Stimulated activated CD4-positive, alpha-beta T cell treated with anti-CD3 and anti-CD28 coated beads, Interleukin-12 subunit alpha, Interleukin-12 subunit beta, amount 100 ng/mL, for 24 hours (primary cell): ENCODE measurements around the gene SPON2.
A peak's percentile ranks its signal among the peaks of the same experiment; 100 is the strongest.

Source experiments
- DNase-seq, 2 experiments: peaks; one replicate each; pipeline ENCODE4 v3.0.0-alpha.2; 2020; ENCODE audit warnings: low read depth in 2 of 2

Gene SPON2

DNA sequence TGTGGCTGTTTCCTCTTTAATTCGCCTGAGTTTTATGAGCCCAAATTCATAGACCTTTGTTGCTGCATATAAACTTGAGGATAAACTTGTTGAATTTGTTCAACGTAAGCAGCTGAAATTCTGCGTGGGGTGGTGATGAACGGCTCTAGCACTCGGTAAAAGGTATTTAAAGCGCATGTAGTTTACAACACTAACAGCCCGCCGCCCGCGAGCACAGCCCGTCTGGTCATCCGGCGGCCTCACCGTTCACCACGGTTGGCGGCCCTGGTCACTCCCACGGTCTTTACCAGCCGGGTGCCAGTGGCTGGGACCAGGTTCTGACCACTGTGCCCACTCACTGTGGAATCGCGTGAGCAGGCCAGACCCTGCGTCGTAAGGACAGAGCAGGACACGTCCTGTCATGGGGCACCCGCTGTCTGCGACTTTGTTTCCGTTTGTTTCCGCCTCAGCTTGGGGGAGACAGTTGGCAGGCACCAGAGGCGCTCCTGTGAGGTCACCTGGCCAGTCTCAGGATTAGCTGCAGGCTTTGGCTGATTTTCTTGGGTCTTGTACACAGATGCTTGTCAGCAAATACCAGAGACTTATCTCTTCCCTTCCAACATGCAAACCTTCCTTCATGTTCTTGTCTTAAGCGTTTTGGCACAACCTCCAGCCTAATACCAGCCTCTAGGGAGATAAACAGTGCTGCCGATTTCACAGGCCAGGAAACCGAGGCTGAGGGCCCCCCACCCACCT is 36.8 kb upstream of the SPON2 start:
- no peak for DNase-seq

DNA sequence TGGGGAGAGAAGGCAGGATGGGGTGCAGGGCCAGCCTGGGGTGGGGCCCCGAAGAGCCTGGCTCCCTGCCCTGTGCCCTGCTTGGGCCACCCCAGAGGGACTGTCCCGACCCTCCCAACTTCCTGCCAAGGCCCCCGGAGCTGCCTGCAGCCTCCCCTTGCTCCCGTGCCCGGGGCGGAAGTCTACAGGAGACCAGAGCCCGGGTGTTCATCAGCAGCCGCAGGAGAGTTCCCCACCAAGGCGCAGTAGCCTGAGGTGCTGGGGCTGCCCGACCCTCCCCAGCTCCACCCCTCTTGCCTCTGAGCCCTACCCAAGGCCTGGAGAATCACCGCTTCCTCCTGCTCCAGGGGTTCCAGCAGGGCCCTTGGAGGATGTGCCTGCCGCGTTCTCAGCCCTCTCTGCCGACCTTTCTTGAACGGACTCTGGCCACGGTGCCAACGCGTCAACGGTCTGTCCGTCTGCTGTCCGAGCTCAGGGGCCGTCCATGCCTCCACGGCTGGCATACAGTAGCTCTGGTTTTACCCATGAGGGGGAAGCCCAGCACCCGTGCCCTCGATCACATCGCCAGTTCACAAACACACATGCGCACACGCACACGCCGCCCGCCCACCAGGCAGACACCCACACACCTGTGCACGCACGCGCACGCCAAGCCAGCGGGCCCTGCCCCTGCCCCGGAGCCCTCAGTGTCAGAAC is 36.0 kb upstream of the SPON2 start:
- no peak for DNase-seq

DNA sequence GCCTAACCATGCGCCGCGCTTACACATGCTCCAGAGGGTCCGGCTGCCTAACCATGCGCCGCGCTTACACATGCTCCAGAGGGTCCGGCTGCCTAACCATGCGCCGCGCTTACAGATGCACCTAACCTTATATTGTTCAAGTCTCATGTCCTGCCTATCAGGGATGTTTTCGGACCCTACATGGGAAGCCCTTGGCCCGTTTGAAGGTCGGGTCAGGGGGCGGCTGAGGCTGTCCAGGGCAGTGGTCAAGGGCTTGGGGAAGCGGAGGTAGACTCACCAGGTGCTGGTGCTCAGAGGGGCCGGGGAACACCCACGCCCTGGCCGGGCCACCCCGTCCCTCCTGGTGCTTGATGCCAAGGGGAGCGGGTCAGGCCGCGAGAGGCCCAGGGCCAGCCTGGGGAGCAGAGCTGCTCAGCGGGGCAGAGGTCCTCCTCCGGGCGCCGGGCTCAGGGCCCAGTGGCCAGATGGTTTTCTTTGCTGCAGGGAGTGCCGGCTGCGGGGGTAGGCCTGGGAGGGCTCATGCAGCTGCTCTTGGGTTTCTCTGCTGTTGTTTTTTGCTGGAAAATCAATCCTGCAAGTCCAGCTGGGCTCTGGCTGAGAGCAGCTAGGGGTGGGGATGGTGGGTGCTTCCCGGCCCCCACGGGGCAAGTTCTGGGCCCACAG is 35.4 kb upstream of the SPON2 start:
- DNase-seq: no peak

DNA sequence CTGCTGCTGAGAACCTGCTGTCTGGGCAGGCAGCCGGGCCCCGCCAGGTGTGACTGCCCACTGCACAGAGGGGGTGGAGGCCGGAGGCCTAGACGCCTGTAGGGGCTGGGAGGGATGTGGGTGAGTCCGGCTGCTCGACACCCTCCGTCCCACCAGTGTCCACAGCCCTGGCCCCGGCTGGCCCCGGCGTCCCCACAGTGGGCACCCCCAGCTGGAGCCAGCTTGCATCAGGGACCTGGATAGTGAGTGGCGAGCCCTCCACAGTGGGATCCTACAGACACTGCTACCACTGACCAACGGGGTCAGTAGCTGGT is 34.7 kb upstream of the SPON2 start:
- DNase-seq: no peak

DNA sequence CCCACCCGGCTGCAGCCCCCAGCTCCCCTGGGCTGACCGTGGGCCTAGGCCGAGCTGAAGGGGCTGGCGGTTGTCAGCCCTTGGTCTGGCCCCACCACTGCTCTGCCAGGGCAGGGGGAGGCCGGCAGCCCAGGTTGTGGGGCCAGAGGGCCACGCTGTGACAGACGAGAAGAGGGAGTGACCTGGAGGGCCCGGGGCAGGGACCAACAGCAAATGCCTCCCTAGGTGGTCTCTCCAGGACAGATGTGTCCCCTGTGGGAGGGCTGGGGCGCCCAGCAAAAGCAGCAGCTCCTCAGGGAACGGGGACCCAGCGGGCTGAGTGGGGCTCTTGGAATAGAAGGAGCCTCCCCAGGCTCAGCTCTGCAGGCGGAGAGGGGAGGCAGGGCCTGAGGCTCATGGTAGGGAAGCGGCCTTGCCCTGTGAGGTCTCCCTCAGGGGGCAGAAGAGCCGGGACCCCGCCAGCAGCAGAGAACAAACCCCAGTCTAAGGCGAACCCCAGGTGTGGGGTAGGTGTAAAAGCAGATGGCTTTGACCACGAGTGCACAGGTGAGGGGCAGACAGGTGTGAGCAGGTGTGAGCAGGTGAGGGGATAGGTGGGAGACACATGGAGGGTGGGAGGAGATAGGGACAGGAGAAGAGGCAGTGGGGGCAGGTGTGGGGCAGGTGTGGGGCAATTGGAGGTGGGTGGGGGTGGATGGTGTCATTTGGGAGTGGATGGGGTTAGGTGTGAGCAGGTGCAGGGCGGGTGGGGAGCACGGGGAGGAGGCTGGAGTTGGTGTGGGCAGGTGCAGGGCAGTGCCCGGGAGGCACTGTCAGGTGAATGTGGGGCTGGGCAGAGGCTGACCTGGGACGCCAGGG is 34.1 kb upstream of the SPON2 start:
- DNase-seq: no peak

DNA sequence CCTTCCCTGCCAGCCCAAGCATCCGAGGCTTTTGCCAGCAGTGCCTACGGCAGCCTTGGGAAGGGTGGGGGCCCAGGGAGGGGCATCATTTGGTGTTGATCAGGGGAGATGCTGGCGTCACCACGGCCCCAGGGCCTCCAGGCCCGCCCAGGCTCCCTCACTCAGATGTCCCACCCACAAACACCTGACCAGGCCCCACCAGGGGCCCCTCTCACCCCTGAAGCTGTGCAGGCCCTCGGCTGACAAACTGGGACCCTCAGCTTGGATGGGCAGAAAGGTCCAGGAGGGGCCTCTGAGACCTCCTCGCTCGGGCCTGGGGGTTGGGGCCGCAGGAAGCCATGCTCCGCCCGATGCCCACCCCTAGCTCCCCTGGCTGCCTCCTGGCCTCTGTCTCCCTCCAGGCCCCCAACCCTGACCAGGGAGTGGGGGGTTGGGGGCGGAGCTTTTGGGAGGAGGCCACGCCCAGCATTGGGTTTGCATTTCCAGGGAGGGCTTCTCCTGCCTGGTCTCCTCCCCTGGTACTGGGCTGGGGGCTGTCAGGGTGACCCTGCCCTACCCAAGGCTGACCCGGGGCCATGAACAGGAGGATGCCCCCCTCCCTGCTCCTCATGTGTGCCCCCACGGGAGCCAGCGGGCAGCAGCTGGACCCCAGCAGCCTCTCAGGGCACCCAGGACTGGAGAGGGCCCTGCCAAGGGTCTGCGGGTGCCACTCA is 33.4 kb upstream of the SPON2 start:
- DNase-seq: no peak

DNA sequence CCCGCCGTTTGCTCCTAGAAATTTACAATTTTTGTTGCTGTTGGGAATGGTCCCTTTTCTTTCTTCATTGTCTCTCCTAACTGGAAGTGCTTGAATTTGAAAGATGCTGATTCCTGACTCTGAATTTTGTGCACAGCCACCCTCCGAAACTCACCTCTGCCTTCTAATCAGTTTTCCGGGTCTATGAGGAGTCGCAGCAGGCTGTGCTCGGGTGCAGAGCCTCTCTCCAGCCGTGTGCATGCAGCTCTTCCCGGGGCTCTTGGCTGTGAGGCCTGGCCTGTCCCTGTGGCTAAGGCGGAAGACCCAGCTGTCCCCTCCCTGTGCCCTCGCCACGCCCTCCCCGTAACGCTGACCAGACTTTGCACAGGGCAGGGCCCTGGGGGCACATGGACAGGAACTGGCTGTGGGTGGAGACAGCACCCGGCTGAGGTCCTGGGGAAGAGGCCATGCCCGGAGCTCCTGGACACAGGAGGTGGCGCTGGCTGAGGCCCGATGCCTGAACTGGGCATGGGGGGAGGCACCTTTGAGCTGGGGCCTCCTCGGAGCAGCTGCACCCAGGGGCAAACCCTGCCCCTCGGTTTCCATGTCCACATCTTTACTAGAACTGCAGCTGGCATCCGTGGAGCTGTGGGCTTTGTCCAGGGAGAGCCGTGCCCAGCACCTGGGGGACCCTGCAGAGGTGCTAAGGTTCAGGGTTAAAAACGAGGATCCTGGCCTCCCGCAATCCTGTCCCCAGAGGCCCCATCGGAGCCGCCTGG is 32.6 kb upstream of the SPON2 start:
- DNase-seq: no peak

DNA sequence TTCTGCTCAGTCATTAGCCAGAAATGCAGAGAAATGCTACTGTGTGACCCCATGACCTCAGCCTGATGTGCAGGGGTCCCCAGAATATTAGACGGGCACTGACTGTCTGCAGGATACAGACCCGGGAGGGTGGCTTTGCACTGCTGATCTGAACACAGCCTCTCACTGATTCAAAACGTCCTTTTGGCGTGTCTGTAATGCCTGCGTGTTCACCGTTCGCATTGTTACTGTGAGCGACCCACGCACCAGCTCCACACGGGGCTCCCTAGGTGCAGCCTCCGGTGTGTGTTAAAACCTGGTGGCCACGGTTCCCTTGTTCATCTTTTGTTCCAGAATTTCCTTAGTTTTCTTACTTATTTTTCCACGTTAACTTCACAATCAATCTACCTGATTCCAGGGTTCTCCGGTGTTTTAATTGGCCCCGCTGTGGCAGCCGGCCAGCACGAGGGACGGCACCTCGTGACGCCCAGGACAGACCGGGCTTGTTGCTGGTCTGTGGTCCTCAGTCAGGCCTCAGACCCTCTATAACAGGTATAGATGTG is 32.0 kb upstream of the SPON2 start:
- no peak for DNase-seq

DNA sequence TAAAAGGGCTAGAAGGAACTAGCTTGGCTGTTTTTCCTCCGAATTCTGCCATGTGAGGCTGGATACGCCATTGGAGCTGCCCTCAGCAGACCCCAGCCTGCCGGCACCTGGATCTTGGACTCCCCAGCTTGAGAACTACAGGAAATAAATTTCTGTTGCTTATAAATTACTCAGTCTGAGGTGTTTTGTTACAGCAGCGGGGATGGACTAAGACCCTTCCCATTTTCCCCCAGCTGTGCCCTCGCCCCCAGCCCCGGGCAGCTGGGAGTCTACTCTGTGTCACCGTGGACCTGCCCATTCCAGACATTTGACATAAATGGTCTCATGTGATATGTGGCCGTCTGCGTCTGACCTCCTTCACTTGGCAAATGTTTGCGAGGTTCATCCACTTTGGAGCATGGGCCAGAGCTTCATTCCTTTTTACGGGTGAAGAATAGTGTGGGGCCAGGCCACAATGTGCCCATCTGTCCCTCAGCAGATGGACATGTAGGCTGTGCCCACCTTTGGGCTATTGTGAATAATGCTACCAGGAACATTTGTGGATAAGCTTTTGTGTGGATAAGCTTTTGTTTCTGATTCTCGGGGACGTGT is 30.7 kb upstream of the SPON2 start:
- DNase-seq: no peak

DNA sequence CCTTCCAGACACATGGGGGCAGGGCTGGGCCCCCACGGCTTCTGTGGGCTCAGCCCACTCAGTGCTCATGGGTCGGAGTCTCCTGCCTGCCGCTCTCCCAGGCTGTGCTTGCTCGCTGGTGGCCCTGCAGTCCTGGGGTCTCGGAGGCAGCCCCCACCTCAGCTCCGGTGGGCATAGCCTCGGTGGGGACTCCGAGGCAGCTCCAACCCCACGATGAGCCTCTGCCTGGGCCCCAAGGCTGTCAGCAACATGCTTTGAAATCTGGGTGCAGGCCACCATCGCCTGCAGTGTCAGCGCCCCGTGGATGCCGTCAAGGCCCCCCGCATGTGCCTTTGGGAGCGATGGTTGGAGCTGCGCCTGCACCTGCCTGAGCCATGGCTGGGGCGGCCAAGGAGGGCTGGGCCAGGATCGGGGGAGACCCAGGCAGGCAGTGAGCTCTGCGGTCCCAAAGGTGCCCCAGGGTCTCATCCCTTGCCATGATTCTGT is 30.2 kb upstream of the SPON2 start:
- DNase-seq: no peak

DNA sequence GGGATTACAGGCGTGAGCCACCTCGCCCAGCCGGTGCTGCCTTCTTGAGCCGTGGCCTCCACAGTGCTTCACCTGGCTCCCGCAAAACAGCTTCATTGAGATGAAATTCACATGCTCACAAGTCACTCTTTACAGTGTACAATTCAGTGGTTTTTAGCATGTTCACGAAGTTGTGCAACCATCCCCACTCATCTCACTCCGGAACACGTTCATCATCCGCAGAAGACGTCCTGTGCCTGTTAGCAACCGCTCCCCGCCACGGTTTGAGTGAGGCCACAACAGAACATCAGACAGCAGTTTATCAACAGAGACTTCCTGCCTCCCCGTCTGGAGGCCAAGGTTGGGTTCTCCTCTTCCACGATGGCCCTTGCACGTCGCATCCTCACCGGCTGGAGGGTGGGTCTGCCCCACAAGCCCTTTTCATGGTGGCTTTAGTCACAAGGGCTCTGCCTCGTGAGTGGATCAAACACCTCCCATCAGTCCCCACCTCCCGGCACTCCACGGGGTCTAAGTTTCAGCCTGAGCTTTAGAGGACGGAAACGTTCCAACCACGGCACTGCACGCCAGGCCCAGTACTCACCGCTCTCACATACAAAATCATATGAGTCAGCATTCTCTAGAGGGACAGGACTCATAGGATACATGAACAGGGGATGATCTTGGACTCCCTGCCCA is 29.6 kb upstream of the SPON2 start:
- DNase-seq: peak; percentile 32 to 59

DNA sequence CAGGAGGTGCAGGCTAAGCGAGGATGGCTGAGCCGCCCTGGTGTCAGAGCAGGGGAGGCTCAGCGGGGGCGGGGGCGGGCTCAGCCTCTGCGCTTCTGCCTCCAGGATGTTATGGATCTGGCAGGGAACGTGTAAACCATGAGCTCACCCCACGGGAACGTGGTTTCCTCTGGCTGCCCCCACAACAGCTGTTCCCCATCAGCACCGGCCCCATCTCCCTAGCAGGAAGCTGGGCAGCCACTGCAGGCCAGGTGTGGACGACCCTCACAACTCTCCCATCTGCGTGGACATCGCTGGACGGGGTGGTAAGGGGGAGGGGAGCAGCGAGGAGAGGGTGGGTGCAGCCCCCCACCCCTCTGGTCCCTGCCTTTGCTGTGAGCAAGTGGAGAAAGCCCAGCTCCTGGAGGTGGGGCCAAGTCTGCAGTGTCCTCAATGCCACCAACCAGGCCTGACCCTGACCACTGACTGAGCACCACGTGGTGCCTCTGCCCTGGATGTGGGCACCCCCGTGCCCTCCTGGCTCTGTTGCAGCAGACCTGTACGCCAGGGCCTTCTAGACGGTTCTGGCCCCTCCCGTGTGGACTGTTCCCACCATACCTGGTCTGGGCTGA is 28.1 kb upstream of the SPON2 start:
- no peak for DNase-seq

DNA sequence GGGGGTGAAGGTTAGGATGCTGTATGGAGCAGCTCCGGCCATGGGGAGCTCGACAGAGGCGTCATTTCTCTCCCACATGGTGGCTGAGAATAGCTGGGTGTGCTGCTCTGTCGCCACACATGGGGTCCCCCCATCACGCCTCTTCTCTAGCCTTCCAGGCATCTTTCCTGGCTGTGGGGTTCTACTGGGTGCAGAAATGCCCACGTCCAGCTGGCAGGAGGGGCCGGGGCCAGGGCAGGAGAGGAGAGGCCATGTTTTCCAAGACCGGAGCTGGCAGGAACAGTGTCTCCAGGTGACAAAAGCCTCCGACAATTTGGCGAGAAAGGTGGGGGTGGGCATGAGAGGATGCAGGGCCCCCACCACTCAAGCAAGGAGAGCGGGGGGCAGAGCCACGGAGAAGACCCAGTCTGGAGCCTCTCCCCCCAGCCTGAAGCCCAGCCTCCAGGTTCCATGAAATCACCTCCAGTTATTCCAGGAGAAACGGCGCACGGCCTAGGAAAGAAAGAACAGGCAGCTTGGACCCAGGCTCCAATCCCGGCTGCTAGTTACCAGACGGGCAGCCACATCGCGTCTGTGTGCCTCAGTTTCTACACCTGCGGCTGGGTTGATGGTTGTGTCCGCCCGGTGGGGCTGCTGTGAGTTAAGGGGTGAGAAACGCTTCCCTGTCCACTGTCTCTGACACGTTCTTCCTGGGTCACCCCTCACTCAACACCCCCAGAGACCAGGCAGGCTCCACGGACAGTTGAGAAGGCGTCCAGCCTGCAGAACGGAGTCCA is 27.4 kb upstream of the SPON2 start:
- DNase-seq: no peak

DNA sequence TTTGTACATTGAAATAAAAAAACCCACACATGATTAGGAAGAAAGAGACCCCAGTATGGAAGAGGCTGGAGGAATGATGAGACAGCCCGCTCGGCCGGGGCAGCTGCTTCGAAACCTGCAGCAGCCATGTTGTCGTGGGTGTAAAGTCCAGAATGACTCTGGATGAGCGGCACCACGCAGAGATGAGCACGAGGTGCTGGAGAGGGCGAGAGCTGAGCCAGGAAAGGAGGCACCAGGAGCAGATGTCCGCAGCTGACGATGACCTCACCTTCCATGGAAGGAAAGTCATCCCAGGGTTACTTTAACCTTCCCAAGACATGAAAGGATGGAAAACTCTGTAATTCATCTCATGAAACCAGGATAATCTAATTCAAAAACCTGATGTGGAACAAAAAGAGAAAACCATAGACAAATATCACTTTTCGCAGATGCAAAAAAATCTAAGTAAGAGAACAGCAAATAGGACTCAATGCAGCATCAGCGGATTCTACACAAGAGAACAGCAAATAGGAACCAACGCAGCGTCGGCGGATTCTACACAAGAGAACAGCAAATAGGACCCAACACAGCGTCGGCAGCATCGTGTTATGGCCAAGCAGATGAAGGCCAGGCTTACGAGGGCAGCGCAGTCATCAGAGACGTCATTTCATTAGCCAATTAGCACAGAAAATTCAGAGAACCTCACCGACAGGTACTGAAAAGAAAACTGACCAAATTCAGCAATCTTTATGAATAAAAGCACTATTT is 25.9 kb upstream of the SPON2 start:
- DNase-seq: no peak

DNA sequence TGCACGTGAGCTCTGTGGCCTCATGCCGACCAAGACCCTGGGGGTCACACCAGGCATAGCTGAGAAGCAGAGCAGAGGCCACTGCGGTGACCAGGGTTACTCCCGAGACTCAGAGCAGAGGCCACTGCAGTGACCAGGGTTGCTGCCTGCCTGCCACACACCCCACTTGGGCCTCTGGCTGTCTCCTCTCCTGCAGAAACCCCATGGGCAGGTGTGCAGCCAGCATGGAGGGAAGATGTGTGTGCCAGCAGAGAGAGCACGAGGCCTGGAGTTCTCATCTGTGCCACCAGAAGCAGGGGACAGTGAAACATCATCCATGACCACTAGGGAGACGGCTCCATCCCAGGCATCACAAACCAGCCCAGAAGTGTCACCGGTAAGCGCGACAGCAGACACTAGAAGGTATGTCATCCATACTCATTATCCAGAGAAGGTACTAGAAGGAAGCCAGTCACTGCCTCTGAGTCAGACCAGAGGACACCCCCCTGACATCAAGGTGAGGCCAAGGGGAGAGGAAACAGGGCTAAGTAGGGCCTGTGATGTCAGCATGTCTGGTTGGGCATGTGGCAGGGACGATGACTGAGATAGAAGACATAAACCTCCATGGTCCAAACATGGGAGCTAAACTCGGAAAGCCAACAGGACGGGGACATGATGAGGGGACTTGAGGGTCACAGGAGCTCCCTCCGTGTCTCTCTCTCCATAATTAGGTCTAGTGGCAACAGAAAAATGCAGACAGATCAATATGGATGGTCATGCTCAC is 24.2 kb upstream of the SPON2 start:
- DNase-seq: no peak

DNA sequence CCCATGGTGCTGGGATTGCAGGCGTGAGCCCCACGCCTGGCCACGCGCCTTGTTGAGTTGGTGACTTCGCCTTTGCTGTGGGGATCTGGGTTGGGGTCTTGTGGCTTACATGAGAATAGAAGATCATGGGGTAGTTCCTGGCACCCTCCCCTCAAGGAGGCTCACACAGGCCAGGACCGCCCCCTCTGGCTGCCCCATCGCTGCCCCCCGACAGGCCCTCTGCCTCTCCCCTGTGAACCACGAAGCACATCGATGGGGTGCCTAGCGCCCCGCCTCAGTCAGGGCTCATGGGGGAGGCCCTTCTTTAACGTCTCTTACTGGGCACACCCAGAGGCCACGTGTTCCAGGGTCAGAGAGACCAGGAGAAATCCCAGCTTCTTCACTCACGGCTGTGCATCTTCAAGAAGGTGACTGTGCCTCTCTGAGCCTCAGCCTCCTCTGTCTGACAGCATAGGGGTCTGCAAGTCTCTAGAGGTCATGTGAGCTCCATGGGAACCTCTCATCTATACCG is 23.6 kb upstream of the SPON2 start:
- no peak for DNase-seq
